Activated CD4-positive, alpha-beta T cell treated with anti-CD3 and anti-CD28 coated beads, Interleukin-2, Interleukin-6, amounts not matched to agents 100 ng/mL and 50 ng/mL, durations not matched to agents 16 hours and 8 hours (primary cell): ENCODE measurements around the gene NYAP1.
A peak's percentile ranks its signal among the peaks of the same experiment; 100 is the strongest.
"Not testable (repeated sequence)": the region's sequence is repeated elsewhere in the genome, so short reads cannot be mapped to it uniquely, and the experiment has no call there.

Experiments
- DNase-seq: peaks from one replicate; pipeline ENCODE4 v3.0.0-alpha.2; 2020

Gene NYAP1

GRCh38 chr7:100484673-100485045 is 932 bp downstream of the NYAP1 start:
- no peak for DNase-seq

- no peak for DNase-seq
These were observed 1.7 kb downstream of the NYAP1 start for GRCh38 chr7:100485471-100485876.

GRCh38 chr7:100486111-100486636 is 2.4 kb downstream of the NYAP1 start:
- DNase-seq: no peak

DNA sequence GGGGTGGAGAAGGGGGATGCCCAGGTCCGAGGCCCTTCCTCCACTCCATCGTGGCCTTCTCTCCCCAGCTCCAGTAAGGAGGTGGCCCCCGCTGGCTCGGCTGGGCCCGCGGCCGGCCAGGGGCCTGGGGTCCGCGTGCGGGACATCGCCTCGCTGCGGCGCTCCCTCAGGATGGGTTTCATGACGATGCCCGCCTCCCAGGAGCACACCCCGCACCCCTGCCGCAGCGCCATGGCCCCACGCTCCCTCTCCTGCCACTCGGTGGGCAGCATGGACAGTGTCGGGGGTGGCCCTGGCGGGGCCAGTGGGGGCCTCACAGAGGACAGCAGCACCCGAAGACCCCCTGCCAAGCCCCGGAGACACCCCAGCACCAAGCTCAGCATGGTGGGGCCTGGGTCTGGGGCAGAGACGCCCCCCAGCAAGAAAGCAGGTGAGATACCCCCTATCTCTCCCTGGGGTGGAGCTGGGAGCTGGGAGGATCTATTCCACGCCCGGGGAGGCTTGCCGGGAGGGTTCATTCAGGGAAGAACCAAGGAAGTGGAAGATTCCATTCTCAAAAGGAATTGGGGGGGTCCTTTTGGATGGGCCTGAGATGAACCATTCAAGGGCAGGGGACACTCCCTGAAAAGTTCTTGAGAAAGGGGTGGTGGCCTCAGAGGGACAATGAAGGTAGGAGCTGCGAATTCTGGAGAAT is 3.2 kb downstream of the NYAP1 start:
- DNase-seq: no peak

DNA sequence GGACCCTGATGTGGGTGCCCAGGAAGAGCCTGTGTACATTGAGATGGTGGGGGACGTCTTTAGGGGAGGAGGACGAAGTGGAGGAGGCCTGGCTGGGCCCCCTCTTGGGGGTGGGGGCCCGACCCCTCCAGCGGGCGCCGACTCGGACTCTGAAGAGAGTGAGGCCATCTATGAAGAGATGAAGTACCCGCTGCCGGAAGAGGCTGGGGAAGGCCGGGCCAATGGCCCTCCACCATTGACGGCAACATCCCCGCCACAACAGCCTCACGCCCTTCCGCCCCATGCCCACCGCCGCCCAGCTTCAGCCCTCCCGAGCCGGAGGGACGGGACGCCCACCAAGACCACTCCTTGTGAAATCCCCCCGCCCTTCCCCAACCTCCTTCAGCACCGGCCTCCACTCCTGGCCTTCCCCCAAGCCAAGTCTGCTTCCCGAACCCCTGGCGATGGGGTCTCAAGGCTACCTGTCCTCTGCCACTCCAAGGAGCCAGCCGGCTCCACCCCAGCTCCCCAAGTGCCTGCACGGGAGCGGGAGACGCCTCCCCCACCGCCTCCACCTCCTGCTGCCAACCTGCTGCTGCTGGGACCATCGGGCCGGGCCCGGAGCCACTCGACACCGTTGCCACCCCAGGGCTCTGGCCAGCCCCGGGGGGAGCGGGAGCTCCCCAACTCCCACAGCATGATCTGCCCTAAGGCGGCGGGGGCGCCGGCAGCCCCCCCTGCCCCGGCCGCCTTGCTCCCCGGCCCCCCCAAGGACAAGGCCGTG is 4.8 kb downstream of the NYAP1 start:
- no peak for DNase-seq

DNA sequence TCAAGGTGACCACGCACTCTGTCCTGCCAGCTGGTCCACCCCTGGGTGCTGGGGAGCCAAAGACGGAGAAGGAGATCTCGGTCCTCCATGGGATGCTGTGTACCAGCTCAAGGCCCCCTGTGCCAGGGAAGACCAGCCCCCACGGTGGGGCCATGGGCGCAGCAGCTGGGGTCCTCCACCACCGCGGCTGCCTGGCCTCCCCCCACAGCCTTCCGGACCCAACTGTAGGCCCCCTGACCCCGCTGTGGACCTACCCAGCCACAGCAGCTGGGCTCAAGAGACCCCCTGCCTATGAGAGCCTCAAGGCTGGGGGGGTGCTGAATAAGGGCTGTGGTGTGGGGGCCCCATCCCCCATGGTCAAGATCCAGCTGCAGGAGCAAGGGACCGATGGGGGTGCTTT is 5.4 kb downstream of the NYAP1 start:
- no peak for DNase-seq

DNA sequence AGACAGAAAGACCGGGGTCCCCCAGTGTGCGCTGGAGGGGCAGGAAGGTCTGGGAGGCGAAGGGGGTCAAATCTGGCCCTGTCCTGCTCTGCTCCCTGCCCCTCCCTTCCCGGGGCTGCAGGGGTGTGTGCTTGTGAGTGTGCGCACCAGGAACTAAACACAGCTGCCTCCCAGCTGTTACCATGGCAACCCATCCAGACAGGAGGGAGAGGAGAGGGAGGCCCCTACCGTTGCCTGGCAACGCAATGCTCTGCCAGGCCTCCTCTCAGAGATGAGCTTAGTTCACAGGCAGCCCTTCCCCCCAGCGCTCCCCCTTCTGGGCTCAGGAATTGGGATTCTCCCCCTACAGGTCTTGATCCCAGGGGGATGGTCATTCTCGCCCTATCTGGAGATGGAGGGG is 6.1 kb downstream of the NYAP1 start:
- DNase-seq: peak; percentile 61

DNA sequence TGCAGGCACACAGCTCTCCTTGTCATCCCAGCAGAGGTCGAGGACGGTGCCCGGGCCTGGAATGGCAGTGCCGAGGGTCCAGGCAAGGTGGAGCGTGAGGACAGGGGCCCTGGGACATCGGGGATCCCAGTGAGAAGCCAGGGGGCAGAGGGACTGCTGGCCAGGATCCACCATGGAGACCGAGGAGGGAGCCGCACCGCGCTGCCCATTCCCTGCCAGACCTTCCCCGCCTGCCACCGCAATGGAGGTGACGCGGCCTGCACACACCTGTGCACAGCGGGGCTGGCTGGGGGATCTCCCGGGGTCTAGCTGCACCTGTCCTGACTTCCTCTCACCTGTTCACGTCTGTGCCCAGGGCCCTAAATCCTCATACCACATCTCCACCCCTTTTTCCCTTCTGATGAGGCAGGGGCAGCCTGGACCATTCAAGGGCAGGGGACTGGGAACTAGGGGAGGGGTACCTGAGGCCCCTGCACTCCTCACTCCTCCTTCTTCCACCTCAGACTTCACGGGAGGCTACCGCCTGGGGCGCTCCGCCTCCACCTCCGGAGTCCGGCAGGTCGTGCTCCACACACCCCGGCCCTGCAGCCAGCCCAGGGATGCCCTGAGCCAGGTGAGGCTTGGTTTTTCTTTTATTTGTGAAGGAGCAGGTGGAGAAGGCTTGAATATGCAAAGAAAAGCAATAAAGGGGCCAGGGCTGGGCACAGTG is 6.9 kb downstream of the NYAP1 start:
- no peak for DNase-seq

DNA sequence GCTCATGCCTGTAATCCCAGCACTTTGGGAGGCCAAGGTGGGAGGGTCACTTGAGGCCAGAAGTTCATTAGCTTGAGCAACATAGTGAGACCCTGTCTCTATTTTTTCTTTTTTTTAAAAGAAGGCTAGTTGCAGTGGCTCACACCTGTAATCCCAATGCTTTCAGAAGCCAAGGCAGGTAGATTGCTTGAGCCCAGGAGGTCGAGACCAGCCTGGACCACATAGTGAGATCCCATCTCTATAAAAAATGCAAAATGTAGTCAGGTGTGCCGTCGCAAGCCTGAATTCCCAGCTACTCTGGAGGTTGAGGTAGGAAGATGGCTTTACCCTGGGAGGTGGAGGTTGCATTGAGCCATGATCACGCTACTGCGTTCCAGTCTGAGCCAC is 7.5 kb downstream of the NYAP1 start:
- no peak for DNase-seq

- no peak for DNase-seq
These were observed 9.2 kb downstream of the NYAP1 start for GRCh38 chr7:100492738-100493475.

- DNase-seq: peak; percentile 63
These were observed 9.9 kb downstream of the NYAP1 start for GRCh38 chr7:100493476-100494264.

- DNase-seq: no peak
These were observed 12.8 kb downstream of the NYAP1 start for GRCh38 chr7:100496509-100496908.

DNA sequence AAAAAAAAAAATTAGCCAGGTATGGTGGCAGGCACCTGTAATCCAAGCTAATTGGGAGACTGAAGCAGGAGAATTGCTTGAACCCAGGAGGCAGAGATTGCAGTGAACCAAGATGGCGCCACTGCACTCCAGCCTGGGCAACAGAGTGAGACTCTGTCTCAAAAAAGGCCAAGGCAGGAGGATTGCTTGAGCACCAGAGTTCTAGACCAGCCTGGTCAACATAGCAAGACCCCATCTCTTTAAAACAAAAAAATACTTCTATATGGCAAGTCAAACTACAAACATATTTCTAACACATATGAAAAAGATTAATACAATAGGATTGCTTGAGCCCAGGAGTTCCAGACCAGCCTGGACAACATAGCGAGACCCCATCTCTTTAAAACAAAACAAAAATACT is 17.0 kb downstream of the NYAP1 start:
- not testable (repeated sequence) for DNase-seq

DNA sequence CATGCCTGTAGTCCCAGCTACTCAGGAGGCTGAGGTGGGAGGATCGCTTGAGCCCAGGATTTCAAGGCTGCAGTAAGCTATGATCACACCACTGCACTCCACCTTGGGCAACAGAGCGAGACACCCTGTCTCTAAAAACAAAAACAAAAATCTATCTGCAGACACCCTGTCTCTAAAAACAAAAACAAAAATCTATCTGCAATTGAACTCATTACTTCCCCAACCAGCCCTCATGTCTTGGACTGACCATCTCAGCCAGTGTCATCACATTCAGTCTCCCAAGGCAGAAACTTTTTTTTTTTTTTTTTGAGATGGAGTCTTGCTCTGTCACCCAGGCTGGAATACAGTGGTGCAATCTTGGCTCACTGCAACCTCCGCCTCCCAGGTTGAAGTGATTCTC is 20.3 kb downstream of the NYAP1 start:
- DNase-seq: not testable (repeated sequence)

- no peak for DNase-seq
These were observed 21.3 kb downstream of the NYAP1 start for GRCh38 chr7:100504887-100505611.

- DNase-seq: no peak
These were observed 22.7 kb downstream of the NYAP1 start for GRCh38 chr7:100506356-100506923.

- no peak for DNase-seq
These were observed 25.5 kb downstream of the NYAP1 start for GRCh38 chr7:100509231-100509630.

DNA sequence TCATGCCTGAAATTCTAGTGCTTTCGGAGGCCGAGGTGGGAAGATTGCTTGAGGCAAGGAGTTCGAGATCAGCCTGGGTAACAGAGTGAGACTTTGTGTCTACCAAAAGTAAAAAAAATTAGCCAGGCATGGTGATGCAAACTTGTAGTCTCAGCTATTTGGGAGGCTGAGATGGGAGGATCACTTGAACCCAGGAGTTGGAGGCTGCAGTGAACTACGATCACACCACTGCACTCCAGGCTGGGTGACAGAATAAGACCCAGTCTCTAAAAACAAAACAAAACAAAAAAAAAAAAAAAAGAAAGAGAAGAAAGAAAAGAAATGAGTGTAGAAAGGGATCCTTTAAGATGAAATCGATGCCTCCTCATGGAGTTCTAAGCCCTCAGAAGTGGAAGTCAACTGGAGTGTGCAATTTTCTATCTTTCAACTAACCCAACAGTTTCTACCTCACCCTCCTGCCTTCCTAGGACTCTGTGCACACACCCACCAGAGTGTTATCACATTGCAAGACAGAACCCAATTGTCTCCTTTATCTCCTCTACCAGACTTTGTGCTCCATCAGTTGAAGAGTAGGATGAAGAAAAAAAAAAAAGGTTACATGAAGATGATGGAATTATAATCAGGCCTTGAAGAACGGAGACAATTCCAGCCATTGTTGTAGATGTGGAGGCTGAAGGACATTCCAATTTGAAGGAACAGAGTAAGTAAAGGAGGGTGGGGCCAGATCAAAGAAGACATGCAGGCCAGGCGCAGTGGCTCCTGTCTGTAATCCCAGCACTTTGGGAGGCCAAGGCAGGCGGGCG is 26.9 kb downstream of the NYAP1 start:
- DNase-seq: no peak

- no peak for DNase-seq
These were observed 29.6 kb downstream of the NYAP1 start for GRCh38 chr7:100513212-100513810.

- DNase-seq: no peak
These were observed 31.4 kb downstream of the NYAP1 start for GRCh38 chr7:100515072-100515532.
